K562 (cell line): ENCODE results near the gene KIAA0319L. TPM values are rescaled to one million over a fixed set of nuclear protein-coding genes. Genes with fewer than 3 reads are reported as not detected.
A peak's percentile ranks its signal among the peaks of the same experiment; 100 is the strongest.

ENCODE experiments used
- ARNT ChIP-seq, 2 experiments: fragments of 450-650 bp; IDR thresholded peaks; 2 replicates each; pipeline ENCODE4 v1.6.1; 2016; ENCODE audit warnings: mild to moderate bottlenecking in 1 of 2
- ASH1L ChIP-seq: fragments of 450-650 bp; IDR thresholded peaks from 2 replicates; pipeline ENCODE4 v1.6.1; 2018; ENCODE audit warnings: borderline replicate concordance, mild to moderate bottlenecking, low read depth; ENCODE audit not compliant: partially characterized antibody
- BRD4 ChIP-seq: fragments of 200-600 bp; sonication (generic); IDR thresholded peaks from 2 replicates; pipeline ENCODE4 v1.6.1; 2017; ENCODE audit warnings: inconsistent platforms
- CC2D1A ChIP-seq: fragments of 450-650 bp; IDR thresholded peaks from 2 replicates; pipeline ENCODE4 v1.6.1; 2017; ENCODE audit warnings: mild to moderate bottlenecking
- CHCHD3 ChIP-seq: fragments of 250-450 bp; sonication (Bioruptor Pico); IDR thresholded peaks from 2 replicates; pipeline ENCODE4 v2.1.2; 2022; ENCODE audit warnings: mild to moderate bottlenecking
- E2F4 ChIP-seq: sonication (generic); formaldehyde crosslinking; IDR thresholded peaks from 2 replicates; pipeline ENCODE4 v1.8.0; 2022; ENCODE audit warnings: mild to moderate bottlenecking, low read depth, missing genetic modification reagents
- GTF2E2 ChIP-seq: fragments of 200-800 bp; sonication (Bioruptor generic); IDR thresholded peaks from 2 replicates; pipeline ENCODE4 v1.6.1; 2016; ENCODE audit warnings: missing genetic modification characterization, missing compliant biosample characterization
- ILF3 ChIP-seq: fragments of 450-650 bp; IDR thresholded peaks from 2 replicates; pipeline ENCODE4 v1.6.1; 2018; ENCODE audit warnings: antibody characterized with exemption, mild to moderate bottlenecking, moderate library complexity, borderline replicate concordance
- NFE2L1 ChIP-seq: fragments of 450-650 bp; IDR thresholded peaks from 2 replicates; pipeline ENCODE4 v1.6.1; 2016; ENCODE audit warnings: missing genetic modification characterization, low read depth, mild to moderate bottlenecking, missing compliant biosample characterization, moderate library complexity, borderline replicate concordance
- NFRKB ChIP-seq: fragments of 450-650 bp; IDR thresholded peaks from 2 replicates; pipeline ENCODE4 v1.6.1; 2016; ENCODE audit warnings: low read depth
- POLR3A ChIP-seq: IDR thresholded peaks from 2 replicates; pipeline ENCODE4 v1.6.1; 2011; ENCODE audit warnings: borderline replicate concordance, mild to moderate bottlenecking, moderate library complexity; ENCODE audit not compliant: insufficient read length, insufficient read depth; ENCODE audit errors: extremely low read depth
- RBM17 ChIP-seq: fragments of 200-400 bp; formaldehyde crosslinking; IDR thresholded peaks from 2 replicates; pipeline ENCODE4 v1.6.1; 2017; ENCODE audit warnings: low read depth, mild to moderate bottlenecking, low read length, borderline replicate concordance
- RBM34 ChIP-seq: fragments of 200-400 bp; formaldehyde crosslinking; IDR thresholded peaks from 2 replicates; pipeline ENCODE4 v1.6.1; 2018; ENCODE audit warnings: low read length, borderline replicate concordance; ENCODE audit not compliant: insufficient read depth
- SAFB2 ChIP-seq: fragments of 200-400 bp; formaldehyde crosslinking; IDR thresholded peaks from 2 replicates; pipeline ENCODE4 v1.6.1; 2018; ENCODE audit warnings: borderline replicate concordance, low read length, low read depth, moderate library complexity; ENCODE audit not compliant: severe bottlenecking
- SIRT6 ChIP-seq: IDR thresholded peaks from one replicate; pipeline ENCODE4 v1.6.1; 2012; ENCODE audit warnings: low read depth, mild to moderate bottlenecking, control low read depth, inconsistent platforms, low read length, moderate library complexity
- SPI1 ChIP-seq: IDR thresholded peaks from 2 replicates; pipeline ENCODE4 v1.6.1; 2011; ENCODE audit warnings: low read depth, low read length, control low read depth, borderline replicate concordance
- TCF3 ChIP-seq: sonication (generic); formaldehyde crosslinking; IDR thresholded peaks from 2 replicates; pipeline ENCODE4 v1.4.0; 2020; ENCODE audit warnings: mild to moderate bottlenecking, missing genetic modification reagents
- ZBED1 ChIP-seq: IDR thresholded peaks from 2 replicates; pipeline ENCODE4 v1.6.1; 2014
- ZBTB9 ChIP-seq: fragments of 450-650 bp; formaldehyde crosslinking; IDR thresholded peaks from 2 replicates; pipeline ENCODE4 v1.4.0; 2020; ENCODE audit warnings: mild to moderate bottlenecking, moderate library complexity
- ZNF354B ChIP-seq: fragments of 250-450 bp; sonication (Bioruptor Pico); IDR thresholded peaks from 2 replicates; pipeline ENCODE4 v1.4.0; 2020
- ZNF398 ChIP-seq: fragments of 250-450 bp; sonication (Bioruptor Pico); IDR thresholded peaks from 2 replicates; pipeline ENCODE4 v1.8.0; 2021; ENCODE audit warnings: moderate library complexity, mild to moderate bottlenecking, inconsistent platforms
- ZNF436 ChIP-seq: fragments of 250-450, 450-650 bp; sonication (Bioruptor Pico); formaldehyde crosslinking; IDR thresholded peaks from 2 replicates; pipeline ENCODE4 v1.7.0; 2020; ENCODE audit warnings: mild to moderate bottlenecking
- ZNF511 ChIP-seq: sonication (generic); formaldehyde crosslinking; IDR thresholded peaks from 2 replicates; pipeline ENCODE4 v1.8.0; 2022; ENCODE audit warnings: mild to moderate bottlenecking, missing genetic modification reagents
- polyA plus RNA-seq, 8 experiments: library from polyadenylated mRNA; depleted of rRNA in 4 of 8; stranded (reverse) in 5 of 8; unstranded in 3 of 8; fragments of >200 nt; fragmentation: Nextera tagmentation in 2 of 8; fragmentation: Illumina TruSeq in 1 of 8; extraction: Ambion mirVana in 2 of 8; extraction: Trizol in 1 of 8; gene quantifications; 2 replicates each; pipeline versions ENCODE4 v1.2.1 to v1.2.3, GENCODE V29; 2011 to 2014; ENCODE audit warnings: inconsistent platforms in 1 of 8, missing spikeins in 1 of 8
- total RNA-seq, 7 experiments: library from RNA; depleted of rRNA in 6 of 7; stranded (reverse); fragments of >200 nt in 6 of 7; fragmentation: Illumina TruSeq in 2 of 7; extraction: Trizol in 2 of 7; gene quantifications; 2 replicates each; pipeline versions ENCODE4 v1.2.1 to v1.2.3, GENCODE V29; 2011 to 2021; ENCODE audit warnings: low replicate concordance in 1 of 7

KIAA0319L gene
- total and polyA plus RNA-seq, 9 of the 15 experiments (the other 6 are each of a cell fraction or from before 2014, with no cell fraction given) = 2.4 to 51.7 (median 27.4) TPM

- peak; percentile 18; the same call in 1 of the 2 replicates for TF ChIP-seq CC2D1A
- no peak for TF ChIP-seq SPI1
- TF ChIP-seq GTF2E2 (tag) = no peak
- no peak for TF ChIP-seq RBM34
- no peak for TF ChIP-seq CHCHD3 (CRISPR knock-in tag)
- peak; percentile 100 for TF ChIP-seq ASH1L
- no peak for TF ChIP-seq ZNF354B (CRISPR knock-in tag)
- no peak for TF ChIP-seq SAFB2
- no peak for TF ChIP-seq ZNF398
- TF ChIP-seq ZNF511 = peak; percentile 29
- TF ChIP-seq ZNF436 (CRISPR knock-in tag) = no peak
- no peak; the same call in 1 of the 2 replicates for TF ChIP-seq TCF3 (CRISPR knock-in tag)
- TF ChIP-seq ZBED1 = peak; percentile 100
- no peak for TF ChIP-seq ILF3
- TF ChIP-seq POLR3A = no peak
- no peak for TF ChIP-seq RBM17
- TF ChIP-seq ZBTB9 (CRISPR knock-in tag) = peak; percentile 76; the same call in 1 of the 2 replicates
- TF ChIP-seq SIRT6 = no peak
- TF ChIP-seq ARNT (IDR thresholded peaks at IDR 0.05) = peak in 1 of 2 experiments; percentile 72; a peak in 2 of 4 replicates
- TF ChIP-seq E2F4 (CRISPR knock-in tag) = no peak
- TF ChIP-seq BRD4 = peak; percentile 78; the same call in 1 of the 2 replicates
- peak; percentile 97 for TF ChIP-seq NFRKB
- TF ChIP-seq NFE2L1 = no peak
Observed at GRCh38 chr1:35557611-35558373, 589 bp upstream of the KIAA0319L start, which contains the start of gene NCDN (continued).
